Measurements from ENCODE around the gene FRMD4B.

FRMD4B gene

GRCh38 chr3:69143612-69144011 is 242.3 kb downstream of the FRMD4B start:
- Histone ChIP-seq H3K27me3 (ENCODE audit: insufficient read depth, low read length, poor library complexity, severe bottlenecking) (no peaks in the 10 kb centered on the region), H2AFZ (ENCODE audit: low read length) (no peak overlapping the region), H3K4me1 (ENCODE audit: insufficient read depth, low read length, poor library complexity, severe bottlenecking) (no peaks in the 10 kb centered on the region), H3K4me3 (ENCODE audit: low read length, poor library complexity, severe bottlenecking) (no peak overlapping the region), H3K79me2 (ENCODE audit: insufficient read depth, low read length) (no peaks in the 10 kb centered on the region), H4K20me1 (ENCODE audit: insufficient read depth, low read length, poor library complexity, severe bottlenecking) (no peaks in the 10 kb centered on the region), H3K36me3 (ENCODE audit: insufficient read depth, low read length) (no peaks in the 10 kb centered on the region), H3K4me2 (ENCODE audit: low read depth, low read length, poor library complexity, severe bottlenecking) (no peak overlapping the region), H3K9ac (ENCODE audit: low read depth, low read length, poor library complexity, severe bottlenecking) (no peak overlapping the region), H3K9me2 (replicated peaks; ENCODE audit: low read depth, low read length) (no peaks in the 10 kb centered on the region), H3F3A (ENCODE audit: low read depth) (no peaks in the 10 kb centered on the region), H3K9me3 (ENCODE audit: insufficient read depth, low read depth, low read length) (no peaks in the 10 kb centered on the region)
- TF ChIP-seq CTCF (conservative IDR thresholded peaks at IDR 0.05; ENCODE audit: low read length) (no peak), EZH2phosphoT487 (IDR thresholded peaks at IDR 0.05; ENCODE audit: borderline replicate concordance) (no peak)

GRCh38 chr3:69142797-69143454 is 243.0 kb downstream of the FRMD4B start:
- Histone ChIP-seq H2AFZ (ENCODE audit: low read length) (no peak overlapping the region), H3K36me3 (ENCODE audit: insufficient read depth, low read length) (no peaks in the 10 kb centered on the region)

GRCh38 chr3:69142090-69142489 is 243.8 kb downstream of the FRMD4B start:
- H3K4me2 ChIP-seq (ENCODE audit: low read depth, low read length, poor library complexity, severe bottlenecking) = no peak overlapping the region
- H3K36me3 ChIP-seq (ENCODE audit: insufficient read depth, low read length) = no peaks in the 10 kb centered on the region
- H2AFZ ChIP-seq (ENCODE audit: low read length) = no peak overlapping the region
- H3F3A ChIP-seq (ENCODE audit: low read depth) = no peaks in the 10 kb centered on the region
- H3K4me1 ChIP-seq (ENCODE audit: insufficient read depth, low read length, poor library complexity, severe bottlenecking) = no peaks in the 10 kb centered on the region
- no peak overlapping the region for H3K4me3 ChIP-seq (ENCODE audit: low read length, poor library complexity, severe bottlenecking)
- no peaks in the 10 kb centered on the region for H3K27me3 ChIP-seq (ENCODE audit: insufficient read depth, low read length, poor library complexity, severe bottlenecking)
- no peaks in the 10 kb centered on the region for H3K9me3 ChIP-seq (ENCODE audit: insufficient read depth, low read depth, low read length)
- TF ChIP-seq CTCF (conservative IDR thresholded peaks at IDR 0.05; ENCODE audit: low read length) (no peak), EZH2phosphoT487 (IDR thresholded peaks at IDR 0.05; ENCODE audit: borderline replicate concordance) (no peak)
- H3K9me2 ChIP-seq (replicated peaks; ENCODE audit: low read depth, low read length) = no peaks in the 10 kb centered on the region
- H3K9ac ChIP-seq (ENCODE audit: low read depth, low read length, poor library complexity, severe bottlenecking) = no peak overlapping the region
- no peaks in the 10 kb centered on the region for H3K79me2 ChIP-seq (ENCODE audit: insufficient read depth, low read length)
- H4K20me1 ChIP-seq (ENCODE audit: insufficient read depth, low read length, poor library complexity, severe bottlenecking) = no peaks in the 10 kb centered on the region

More at GRCh38 chr3:69142797-69143454, 243.0 kb downstream of the FRMD4B start:
- Histone ChIP-seq H3K4me1 (ENCODE audit: insufficient read depth, low read length, poor library complexity, severe bottlenecking) (no peaks in the 10 kb centered on the region), H3K79me2 (ENCODE audit: insufficient read depth, low read length) (no peaks in the 10 kb centered on the region), H4K20me1 (ENCODE audit: insufficient read depth, low read length, poor library complexity, severe bottlenecking) (no peaks in the 10 kb centered on the region), H3F3A (ENCODE audit: low read depth) (no peaks in the 10 kb centered on the region), H3K9me3 (ENCODE audit: insufficient read depth, low read depth, low read length) (no peaks in the 10 kb centered on the region), H3K4me3 (ENCODE audit: low read length, poor library complexity, severe bottlenecking) (no peak overlapping the region), H3K4me2 (ENCODE audit: low read depth, low read length, poor library complexity, severe bottlenecking) (no peak overlapping the region), H3K9me2 (replicated peaks; ENCODE audit: low read depth, low read length) (no peaks in the 10 kb centered on the region), H3K27me3 (ENCODE audit: insufficient read depth, low read length, poor library complexity, severe bottlenecking) (no peaks in the 10 kb centered on the region), H3K9ac (ENCODE audit: low read depth, low read length, poor library complexity, severe bottlenecking) (no peak overlapping the region)
- TF ChIP-seq EZH2phosphoT487 (IDR thresholded peaks at IDR 0.05; ENCODE audit: borderline replicate concordance) (no peak), CTCF (conservative IDR thresholded peaks at IDR 0.05; ENCODE audit: low read length) (no peak)

All from Loucy (cell line).